Stimulated activated naive CD4-positive, alpha-beta T cell (primary cell): ENCODE measurements around the gene CSF3R.

Experiments used
- DNase-seq, 6 experiments: peaks; one replicate each; lab custom pipeline; 2025; lab: John Stamatoyannopoulos, UW

Gene CSF3R

DNA sequence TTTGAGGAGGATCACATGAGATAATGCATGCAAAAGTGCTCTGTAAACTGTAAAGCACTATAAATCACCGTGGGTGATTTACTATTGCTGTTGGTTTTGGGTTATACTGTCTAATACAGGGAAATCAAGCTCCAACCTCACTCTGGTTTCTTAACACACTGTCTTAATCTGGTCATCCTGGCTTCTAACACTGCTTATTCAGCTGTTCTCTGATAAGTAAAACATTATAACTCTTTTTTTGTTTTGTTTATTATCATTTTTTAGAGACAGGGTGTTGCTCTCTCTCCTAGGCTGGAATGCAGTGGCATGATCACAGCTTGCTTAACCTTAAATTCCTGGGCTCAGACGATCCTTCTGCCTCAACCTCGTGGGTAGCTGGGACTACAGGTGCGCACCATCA is 63.1 kb downstream of the CSF3R start:
- DNase-seq, result no peak

DNA sequence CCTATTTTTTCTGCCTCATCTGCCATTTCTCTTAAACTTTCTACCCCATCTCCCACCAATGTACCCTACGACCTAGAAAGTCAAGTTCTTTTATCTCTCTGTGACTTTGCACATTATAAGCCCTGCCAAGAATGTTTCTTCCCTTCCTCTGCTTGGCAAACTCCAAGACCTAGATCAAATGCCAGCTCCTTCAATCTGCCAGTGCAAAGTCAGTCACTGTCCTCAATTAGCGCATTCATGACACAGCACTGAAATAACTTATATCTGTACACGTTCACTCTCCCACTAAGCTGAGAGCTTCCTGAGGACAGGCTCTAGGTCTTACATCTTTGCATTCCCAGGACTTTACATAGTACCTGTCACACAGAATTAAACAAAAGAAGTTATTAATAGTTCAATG is 63.6 kb downstream of the CSF3R start:
- no peak for DNase-seq

DNA sequence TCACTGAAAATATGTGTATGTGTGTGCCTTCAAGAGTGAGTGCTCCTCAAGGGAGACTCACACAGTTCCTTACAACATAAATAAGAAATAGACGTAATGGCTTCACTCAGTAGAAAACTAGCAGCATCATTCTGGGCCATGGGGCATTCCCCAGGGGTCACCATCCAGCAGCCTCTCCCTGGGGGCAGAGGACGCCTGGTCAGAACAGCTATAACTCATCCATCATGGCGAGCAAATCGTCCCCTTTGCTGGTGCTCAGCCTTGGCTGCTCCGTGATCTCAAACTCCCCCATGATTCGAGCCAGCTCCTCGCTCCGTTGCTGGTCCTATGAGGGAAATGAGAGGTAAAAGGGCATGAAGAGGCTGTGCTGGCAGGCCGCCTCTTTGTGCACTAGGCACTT is 64.8 kb downstream of the CSF3R start:
- DNase-seq, result no peak
